H1 (cell line): ENCODE data around the gene RBM4B. TPM values are rescaled to one million over a fixed set of nuclear protein-coding genes. Genes with fewer than 3 reads are reported as not detected.

Source experiments
- EP300 ChIP-seq, 2 experiments: IDR thresholded peaks; 1 replicate in 1 of 2; 2 replicates in 1 of 2; pipeline ENCODE4 v1.6.1; 2011 to 2012; ENCODE audit warnings: low read depth in 2 of 2, low read length in 2 of 2, mild to moderate bottlenecking in 2 of 2, borderline replicate concordance in 1 of 2, inconsistent platforms in 1 of 2, moderate library complexity in 1 of 2
- JUND ChIP-seq: IDR thresholded peaks from 2 replicates; pipeline ENCODE4 v1.6.1; 2011; ENCODE audit warnings: mild to moderate bottlenecking, improper control_type of control experiment, low read length
- MAFK ChIP-seq: IDR thresholded peaks from 2 replicates; pipeline ENCODE4 v1.6.1; 2012; ENCODE audit warnings: low read depth, mild to moderate bottlenecking, improper control_type of control experiment, low read length
- RFX5 ChIP-seq: IDR thresholded peaks from 2 replicates; pipeline ENCODE4 v1.6.1; 2011; ENCODE audit warnings: low read depth, low read length, improper control_type of control experiment, borderline replicate concordance
- polyA plus RNA-seq, 7 experiments: library from polyadenylated mRNA; depleted of rRNA in 3 of 7; stranded (reverse) in 5 of 7; unstranded in 2 of 7; fragments of >200 nt in 5 of 7; fragments of 200-250 nt in 2 of 7; gene quantifications; 1 replicate in 5 of 7; 2 replicates in 1 of 7; 4 replicates in 1 of 7; pipeline versions ENCODE4 v1.2.1 to v1.2.3, GENCODE V29; 2011 to 2013; ENCODE audit warnings: missing spikeins in 2 of 7, mixed read lengths in 2 of 7
- total RNA-seq: library from RNA; stranded (reverse); fragmentation: NEBNext Ultra II Directional; extraction: Animal tissue kit (Norgen Biotek cat#: 25700); gene quantifications from 2 replicates; pipeline ENCODE4 v1.2.1, GENCODE V29; 2021

Gene RBM4B
- total and polyA plus RNA-seq, 2 of the 8 experiments (the other 6 are each of a cell fraction or from before 2014, with no cell fraction given): 27.5 to 30.5 TPM

DNA sequence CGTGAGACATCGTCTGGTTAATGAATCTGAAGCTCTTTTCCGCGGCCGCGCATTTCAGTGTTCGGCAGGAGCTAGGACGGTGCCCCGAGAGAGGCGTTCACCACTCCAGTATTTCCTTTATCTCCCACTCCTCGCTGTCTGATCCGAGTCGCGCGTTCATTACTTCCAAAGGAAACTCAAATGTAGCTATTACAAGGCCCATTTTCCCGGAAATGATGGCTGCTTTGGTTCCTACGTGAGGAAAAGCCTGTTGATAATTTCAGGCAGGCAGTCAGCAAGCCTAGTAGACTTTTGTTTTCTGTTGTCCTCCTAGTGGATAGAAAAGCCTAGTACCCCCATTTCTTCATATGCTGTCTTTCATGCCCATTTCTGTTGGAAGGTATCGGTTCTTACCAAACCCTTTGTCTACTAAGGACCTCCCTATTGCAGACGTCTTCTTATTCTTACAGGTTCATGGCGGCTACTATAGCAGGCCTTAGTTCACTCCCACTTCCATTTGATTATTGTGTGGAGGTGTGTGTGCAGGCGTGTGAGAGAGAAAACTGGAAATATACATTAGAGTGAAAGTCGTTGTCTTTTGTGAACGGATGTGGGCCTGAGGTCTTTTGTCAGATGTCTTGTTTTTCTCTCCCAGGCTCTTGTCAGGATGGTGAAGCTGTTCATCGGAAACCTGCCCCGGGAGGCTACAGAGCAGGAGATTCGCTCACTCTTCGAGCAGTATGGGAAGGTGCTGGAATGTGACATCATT, 38.4 kb downstream of the RBM4B start (continued):
- no peak for TF ChIP-seq JUND
- no peak for TF ChIP-seq EP300 (IDR thresholded peaks at IDR 0.05; ENCODE audit: borderline replicate concordance in 1 of 2, low read depth in 2 of 2, low read length in 2 of 2)
- TF ChIP-seq RFX5: no peak
- no peak for TF ChIP-seq MAFK
